AG09319 (cell line): ENCODE data around the gene SDC1.

ENCODE experiments used
- DNase-seq: peaks from one replicate; pipeline ENCODE4 v3.0.0-alpha.2; 2010; ENCODE audit warnings: low read depth; ENCODE audit errors: extremely low read depth
- TF ChIP-seq, protein P1 (sequence below): IDR thresholded peaks from 2 replicates; pipeline ENCODE4 v1.5.1; 2011; ENCODE audit warnings: low read depth, mild to moderate bottlenecking, inconsistent platforms, low read length, moderate library complexity

SDC1 gene

DNA sequence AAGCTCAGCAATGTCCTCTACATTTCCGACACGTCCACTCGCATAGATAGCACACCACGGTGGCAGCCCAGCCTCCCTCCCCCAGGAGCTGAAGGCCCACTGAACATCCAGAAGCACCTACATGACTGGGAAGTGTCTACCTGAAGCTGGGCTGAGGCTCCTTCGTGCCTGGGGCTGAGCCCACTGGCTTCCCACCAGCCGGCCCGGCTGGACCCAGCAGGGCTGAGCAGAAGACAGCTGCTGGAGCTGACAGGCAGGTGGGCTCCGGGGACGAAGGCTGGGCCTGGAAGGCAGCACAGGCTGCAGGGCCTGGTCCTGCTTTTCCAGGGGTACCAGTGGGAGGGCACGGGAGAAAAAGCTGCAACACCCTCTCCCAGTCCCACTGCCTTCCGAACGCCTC lies 13.5 kb downstream of the SDC1 start:
- no peak for DNase-seq
- TF ChIP-seq, protein P1, sequence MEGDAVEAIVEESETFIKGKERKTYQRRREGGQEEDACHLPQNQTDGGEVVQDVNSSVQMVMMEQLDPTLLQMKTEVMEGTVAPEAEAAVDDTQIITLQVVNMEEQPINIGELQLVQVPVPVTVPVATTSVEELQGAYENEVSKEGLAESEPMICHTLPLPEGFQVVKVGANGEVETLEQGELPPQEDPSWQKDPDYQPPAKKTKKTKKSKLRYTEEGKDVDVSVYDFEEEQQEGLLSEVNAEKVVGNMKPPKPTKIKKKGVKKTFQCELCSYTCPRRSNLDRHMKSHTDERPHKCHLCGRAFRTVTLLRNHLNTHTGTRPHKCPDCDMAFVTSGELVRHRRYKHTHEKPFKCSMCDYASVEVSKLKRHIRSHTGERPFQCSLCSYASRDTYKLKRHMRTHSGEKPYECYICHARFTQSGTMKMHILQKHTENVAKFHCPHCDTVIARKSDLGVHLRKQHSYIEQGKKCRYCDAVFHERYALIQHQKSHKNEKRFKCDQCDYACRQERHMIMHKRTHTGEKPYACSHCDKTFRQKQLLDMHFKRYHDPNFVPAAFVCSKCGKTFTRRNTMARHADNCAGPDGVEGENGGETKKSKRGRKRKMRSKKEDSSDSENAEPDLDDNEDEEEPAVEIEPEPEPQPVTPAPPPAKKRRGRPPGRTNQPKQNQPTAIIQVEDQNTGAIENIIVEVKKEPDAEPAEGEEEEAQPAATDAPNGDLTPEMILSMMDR, result no peak

DNA sequence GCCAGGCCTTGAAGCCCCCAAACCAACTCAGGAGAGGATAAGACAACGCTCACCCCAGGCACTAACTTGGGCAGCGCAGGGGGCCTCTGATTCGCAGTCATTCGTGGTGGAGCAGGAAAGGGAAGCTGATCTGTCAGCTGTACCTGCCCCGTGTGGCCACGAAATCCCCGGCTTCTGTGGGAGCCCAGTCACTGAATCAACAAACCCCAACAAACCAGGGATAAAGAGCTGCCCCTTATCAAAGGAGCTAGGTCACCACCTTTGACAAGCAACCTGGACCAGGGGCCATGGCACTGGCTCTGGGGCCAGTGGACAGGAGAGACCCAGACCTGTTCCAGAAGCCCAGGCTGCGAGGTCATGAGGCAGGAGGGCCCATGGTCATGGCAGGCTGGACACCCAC lies 14.5 kb downstream of the SDC1 start:
- DNase-seq, result no peak
- TF ChIP-seq, protein P1, result no peak

DNA sequence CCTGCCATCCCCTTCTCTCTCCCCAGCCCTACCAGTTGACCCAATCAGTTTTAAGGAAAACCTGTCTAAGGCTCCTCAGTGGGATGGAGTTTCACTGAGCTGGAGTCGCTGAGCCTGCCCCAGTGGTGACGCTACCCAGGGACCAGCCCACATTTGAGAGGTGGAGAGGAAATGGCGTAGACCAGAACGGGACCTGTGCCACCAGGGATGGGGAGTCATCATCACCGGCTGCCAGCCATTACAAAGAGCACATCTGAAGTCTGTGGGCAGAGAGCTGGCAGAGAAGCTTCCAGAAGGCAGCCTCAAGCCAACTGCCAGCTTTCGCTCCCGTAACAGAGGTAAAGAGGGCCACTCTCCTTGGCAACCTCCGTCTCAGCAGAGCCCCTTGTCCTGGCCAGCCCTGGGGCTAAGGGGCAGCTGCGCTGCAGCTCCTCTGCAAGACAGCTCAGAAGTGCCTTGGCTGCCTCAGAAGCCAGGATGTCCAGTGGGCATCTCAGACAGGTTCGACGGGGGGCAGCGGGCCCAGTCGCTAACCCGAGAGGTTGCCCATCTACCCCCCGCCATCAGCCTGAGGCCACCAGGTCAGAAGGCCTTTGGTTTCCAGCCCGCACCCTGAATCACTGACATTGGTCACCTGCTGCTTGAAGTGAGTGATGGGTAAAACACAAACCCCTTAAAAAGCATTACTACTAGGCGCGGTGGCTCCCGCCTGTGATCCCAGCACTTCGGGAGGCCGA lies 15.4 kb downstream of the SDC1 start:
- DNase-seq, result no peak
- TF ChIP-seq, protein P1, result no peak

DNA sequence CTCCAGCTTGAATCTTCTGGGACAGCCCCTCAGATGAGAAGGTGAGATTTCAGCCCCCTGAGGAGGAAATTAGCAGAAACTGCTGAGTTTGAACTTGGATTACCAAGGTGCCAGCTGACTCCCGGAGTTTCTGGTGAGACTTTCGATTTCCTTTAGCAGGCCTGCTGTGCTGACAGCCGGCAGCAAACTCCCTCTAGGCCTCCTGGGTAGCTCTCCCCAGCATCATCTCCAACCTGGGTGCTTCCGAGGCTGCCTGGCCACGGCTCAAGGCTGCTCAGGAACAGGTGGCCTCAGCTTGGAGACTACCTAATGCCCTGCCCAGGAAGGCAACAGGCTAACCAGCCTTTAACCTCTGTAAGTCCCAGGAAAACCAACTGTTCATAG lies 16.5 kb downstream of the SDC1 start:
- TF ChIP-seq, protein P1, result no peak
- no peak for DNase-seq

DNA sequence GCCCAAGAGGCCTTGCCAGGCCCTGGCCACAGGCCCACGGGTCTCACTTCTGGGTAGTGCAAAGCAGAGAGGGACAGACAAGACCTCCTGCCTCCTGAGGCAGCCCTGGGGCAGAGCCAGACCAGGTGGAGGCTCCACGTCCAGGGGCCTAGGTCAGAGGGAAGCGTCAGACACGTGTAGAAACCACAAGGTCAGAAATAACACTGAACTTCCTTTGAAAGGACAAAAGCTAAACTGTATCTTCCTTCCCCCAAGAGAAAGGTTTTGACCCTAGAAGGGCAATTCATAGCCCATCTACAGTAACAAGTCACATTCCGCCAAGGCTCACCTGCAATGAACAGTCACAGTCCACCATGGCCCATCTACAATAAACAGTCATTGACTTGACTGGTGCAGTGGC lies 17.9 kb downstream of the SDC1 start:
- no peak for DNase-seq
- TF ChIP-seq, protein P1, result no peak

DNA sequence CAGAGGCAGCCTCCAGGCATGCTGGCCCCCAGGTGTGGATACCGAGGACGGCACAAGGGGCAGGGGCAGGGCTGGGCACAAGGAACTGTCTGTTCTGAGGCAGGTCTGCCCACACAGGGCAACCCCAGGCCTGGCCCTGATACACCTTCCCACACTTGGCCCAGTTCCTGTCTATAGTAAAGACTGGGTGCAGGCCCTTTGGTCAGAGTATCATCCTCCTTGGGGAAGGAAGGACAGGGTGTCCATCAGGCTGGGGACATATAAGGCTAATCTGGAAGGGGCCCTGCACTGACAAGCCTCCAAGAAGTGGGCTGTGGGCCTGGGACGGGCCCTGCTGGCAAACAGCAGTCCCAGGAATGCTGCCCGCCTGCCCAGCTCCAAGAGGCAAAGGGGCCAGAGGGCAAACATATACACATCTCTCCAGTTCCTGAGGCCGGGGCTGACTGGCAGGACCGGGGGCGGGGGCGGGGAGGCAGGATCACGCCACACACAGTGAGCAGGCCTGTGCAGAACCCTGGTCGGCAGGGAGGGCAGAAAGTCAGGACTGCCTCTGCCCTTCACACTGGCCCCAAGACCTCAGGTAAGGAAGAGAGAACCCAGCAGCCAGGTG lies 18.9 kb downstream of the SDC1 start:
- no peak for DNase-seq
- TF ChIP-seq, protein P1, result no peak

DNA sequence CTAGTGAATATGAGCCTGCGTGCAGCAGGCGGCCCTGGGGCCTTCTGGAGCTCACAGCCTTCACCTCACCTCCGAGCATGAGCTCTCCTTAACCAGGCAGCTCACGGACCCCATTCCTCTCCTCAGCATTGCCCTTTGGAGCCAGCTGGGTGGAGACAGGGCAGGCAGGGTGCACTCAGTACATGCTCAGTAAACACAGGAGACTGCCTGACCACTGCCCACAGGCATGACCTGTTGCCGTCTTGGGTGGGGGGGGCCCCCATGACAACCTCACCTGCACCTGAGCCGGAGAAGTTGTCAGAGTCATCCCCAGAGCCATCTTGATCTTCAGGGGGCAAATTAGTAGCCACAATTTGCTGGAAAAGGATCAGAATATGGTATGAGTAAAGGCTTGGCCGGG lies 19.9 kb downstream of the SDC1 start:
- no peak for DNase-seq
- TF ChIP-seq, protein P1, result no peak
